Measurements from ENCODE around the gene IFT52. TPM values are rescaled to one million over a fixed set of nuclear protein-coding genes. Genes with fewer than 3 reads are reported as not detected.

IFT52 gene
- total and polyA plus RNA-seq, 2 of the 8 experiments (the other 6 are each of a cell fraction or from before 2014, with no cell fraction given) = 35.6 to 40.4 TPM

GRCh38 chr20:43569282-43569681 is 21.5 kb upstream of the IFT52 start:
- FAIRE-seq = no peak

More at GRCh38 chr20:43569282-43569681, 21.5 kb upstream of the IFT52 start:
- POLR2A ChIA-PET (ENCODE audit: partially characterized antibody) = interaction anchor here (0.9 to 1.4 kb wide), 4 partner anchors 16 to 111 kb away, joined by 3 read pairs; partner anchors contain the start of gene IFT52
- peaks cover 3% of the 10 kb centered on the region; the same call in 1 of the 2 replicates for H3K23me2 ChIP-seq (ENCODE audit: low read depth, low read length)
- H2AK5ac ChIP-seq (ENCODE audit: low read depth, low read length) = no peak overlapping the region
- H2BK20ac ChIP-seq (ENCODE audit: low read length) = no peak overlapping the region
- H4K8ac ChIP-seq (ENCODE audit: extremely low read depth, insufficient read depth, low read length) = no peak overlapping the region; the same call in 1 of the 2 replicates
- H3K79me2 ChIP-seq (ENCODE audit: control insufficient read depth in 1 of 2, insufficient read depth in 2 of 2, low read length in 2 of 2) = no peaks in the 10 kb centered on the region
- no peak overlapping the region for H4K5ac ChIP-seq (ENCODE audit: insufficient read length, low read depth, low read length)
- no peak overlapping the region for H3K4me2 ChIP-seq (ENCODE audit: insufficient read depth in 1 of 2, low read depth in 2 of 2, low read length in 2 of 2)
- no peak overlapping the region for H3K9ac ChIP-seq (replicated peaks in 1 of 4; ENCODE audit: extremely low read depth in 1 of 4, low read depth in 3 of 4, low read length in 3 of 4)
- no peak overlapping the region for H3K4me3 ChIP-seq (ENCODE audit: extremely low read depth in 1 of 4, insufficient read depth in 2 of 4, low read depth in 3 of 4, low read length in 4 of 4)
- no peak overlapping the region for H3K14ac ChIP-seq (ENCODE audit: insufficient read length)
- no peaks in the 10 kb centered on the region for H4K20me1 ChIP-seq (replicated peaks in 1 of 2; ENCODE audit: control insufficient read depth in 1 of 2, insufficient read depth in 2 of 2, low read length in 2 of 2)
- H4K91ac ChIP-seq (replicated peaks; ENCODE audit: insufficient read length, low read length) = no peak overlapping the region
- H3K4ac ChIP-seq (replicated peaks; ENCODE audit: insufficient read length, low read depth, low read length) = no peak overlapping the region
- H2BK12ac ChIP-seq (ENCODE audit: low read depth, low read length) = no peak overlapping the region
- CTCF ChIA-PET (ENCODE audit: partially characterized antibody) = interaction anchor here (1.2 to 7.7 kb wide), 3 partner anchors 10 to 31 kb away, joined by 3 to 43 read pairs (median 9); partner anchors contain the start of gene SGK2
- no peak for DNase-seq (ENCODE audit: low read depth in 1 of 2, low spot score in 2 of 2)
- H3K18ac ChIP-seq (ENCODE audit: extremely low read depth, low read length) = no peak overlapping the region
- H3K27me3 ChIP-seq (replicated peaks in 1 of 4; ENCODE audit: control insufficient read depth in 3 of 4, extremely low read depth in 1 of 4, insufficient read depth in 3 of 4, low read length in 3 of 4) = no peaks in the 10 kb centered on the region
- H2BK15ac ChIP-seq (ENCODE audit: low read length) = no peak overlapping the region
- no peak overlapping the region for H2BK120ac ChIP-seq (replicated peaks; ENCODE audit: low read depth, low read length)
- no peak for TF ChIP-seq TCF12 (IDR thresholded peaks at IDR 0.05; ENCODE audit: low read depth, low read length)
- TF ChIP-seq RNF2 (IDR thresholded peaks at IDR 0.05; ENCODE audit: borderline replicate concordance, low read depth, low read length, missing control alignments, poor library complexity, severe bottlenecking) = no peak
- no peak for TF ChIP-seq SIX5 (IDR thresholded peaks at IDR 0.05; ENCODE audit: low read depth, low read length)
- TF ChIP-seq GABPA (IDR thresholded peaks at IDR 0.05; ENCODE audit: borderline replicate concordance, insufficient read depth, low read length) = no peak
- TF ChIP-seq SP1 (IDR thresholded peaks at IDR 0.05; ENCODE audit: low read depth, low read length) = no peak
- no peak for TF ChIP-seq MAFK (IDR thresholded peaks at IDR 0.05; ENCODE audit: low read depth, low read length)
- TF ChIP-seq TAF7 (optimal IDR thresholded peaks at IDR 0.05; ENCODE audit: borderline replicate concordance, low read depth, low read length) = no peak
- TF ChIP-seq SP2 (IDR thresholded peaks at IDR 0.05; ENCODE audit: low read length) = no peak
- H3K9me3 ChIP-seq (ENCODE audit: insufficient read depth in 2 of 2, low read depth in 1 of 2, low read length in 1 of 2) = no peaks in the 10 kb centered on the region
- no peaks in the 10 kb centered on the region for H3K79me1 ChIP-seq (ENCODE audit: low read depth, low read length)
- H3K23ac ChIP-seq (ENCODE audit: insufficient read length) = no peak overlapping the region
- no peaks in the 10 kb centered on the region; a peak in 1 of 7 replicates for H3K4me1 ChIP-seq (replicated peaks in 1 of 4; ENCODE audit: control insufficient read depth in 3 of 4, insufficient read depth in 4 of 4, low read length in 3 of 4)
- no peaks in the 10 kb centered on the region for H3K36me3 ChIP-seq (ENCODE audit: control insufficient read depth in 2 of 4, insufficient read depth in 4 of 4, low read length in 3 of 4)
- H3K27ac ChIP-seq (ENCODE audit: low read depth, low read length) = no peak overlapping the region
- no peak overlapping the region for H2AFZ ChIP-seq (ENCODE audit: low read length)
- no peak overlapping the region for H3K56ac ChIP-seq (replicated peaks; ENCODE audit: insufficient read length, low read depth, low read length)
- 93% methylated on average over 10 of the region's 10 CpGs; no CpG with 5 or more reads in 1 of the 2 experiments for WGBS, 2 experiments (ENCODE audit: extremely low coverage in 1 of 2, insufficient coverage in 1 of 2, insufficient read length in 1 of 2, insufficient replicate concordance in 2 of 2, low coverage in 1 of 2, low lambda C conversion rate in 2 of 2, missing lambda C conversion rate in 1 of 2)
- H2BK5ac ChIP-seq (ENCODE audit: low read depth, low read length) = no peak overlapping the region

Data from H1 (cell line).